HepG2 (cell line): ENCODE data around the gene STOML2. TPM values are rescaled to one million over a fixed set of nuclear protein-coding genes. Genes with fewer than 3 reads are reported as not detected.
A peak's percentile ranks its signal among the peaks of the same experiment; 100 is the strongest.

Experiments used
- AHDC1 ChIP-seq: sonication (generic); formaldehyde crosslinking; IDR thresholded peaks from 2 replicates; pipeline ENCODE4 v1.5.1; 2020; ENCODE audit warnings: mild to moderate bottlenecking, missing genetic modification reagents, borderline replicate concordance
- FOXC1 ChIP-seq: sonication (generic); formaldehyde crosslinking; IDR thresholded peaks from 2 replicates; pipeline ENCODE4 v1.8.0; 2022; ENCODE audit warnings: mild to moderate bottlenecking, missing genetic modification reagents, borderline replicate concordance
- KDM2A ChIP-seq: sonication (generic); formaldehyde crosslinking; IDR thresholded peaks from 2 replicates; pipeline ENCODE4 v1.4.0; 2020; ENCODE audit warnings: low read depth, missing genetic modification reagents, borderline replicate concordance
- MEIS1 ChIP-seq: sonication (generic); formaldehyde crosslinking; IDR thresholded peaks from 2 replicates; pipeline ENCODE4 v1.9.0; 2021; ENCODE audit warnings: mild to moderate bottlenecking, missing genetic modification reagents, moderate library complexity, borderline replicate concordance
- MIXL1 ChIP-seq: IDR thresholded peaks from 2 replicates; pipeline ENCODE4 v1.6.1; 2016
- NFYC ChIP-seq: IDR thresholded peaks from 2 replicates; pipeline ENCODE4 v1.6.1; 2016; ENCODE audit warnings: missing genetic modification reagents, missing compliant biosample characterization
- NR2C2 ChIP-seq: sonication (generic); formaldehyde crosslinking; IDR thresholded peaks from 2 replicates; pipeline ENCODE4 v1.4.0; 2020; ENCODE audit warnings: missing genetic modification reagents, mild to moderate bottlenecking, moderate library complexity, borderline replicate concordance
- PATZ1 ChIP-seq: sonication (generic); formaldehyde crosslinking; IDR thresholded peaks from 2 replicates; pipeline ENCODE4 v1.4.0; 2020; ENCODE audit warnings: missing genetic modification reagents
- SIX4 ChIP-seq: sonication (generic); formaldehyde crosslinking; IDR thresholded peaks from 2 replicates; pipeline ENCODE4 v1.4.0; 2020; ENCODE audit warnings: missing genetic modification reagents
- SP2 ChIP-seq: sonication (generic); formaldehyde crosslinking; IDR thresholded peaks from 2 replicates; pipeline ENCODE4 v1.5.1; 2020; ENCODE audit warnings: mild to moderate bottlenecking, missing genetic modification reagents
- TAF15 ChIP-seq: fragments of 200-400 bp; formaldehyde crosslinking; IDR thresholded peaks from one replicate; pipeline ENCODE4 v1.6.1; 2018; ENCODE audit warnings: mild to moderate bottlenecking, low read depth, low read length; ENCODE audit not compliant: poor library complexity, severe bottlenecking
- TFDP1 ChIP-seq: IDR thresholded peaks from 2 replicates; pipeline ENCODE4 v1.6.1; 2016; ENCODE audit warnings: missing compliant biosample characterization, missing genetic modification reagents, borderline replicate concordance
- ZBTB1 ChIP-seq: sonication (generic); formaldehyde crosslinking; IDR thresholded peaks from 2 replicates; pipeline ENCODE4 v1.4.0; 2020; ENCODE audit warnings: missing genetic modification reagents, borderline replicate concordance
- ZFAT ChIP-seq: sonication (generic); formaldehyde crosslinking; conservative IDR thresholded peaks from 2 replicates; pipeline ENCODE4 v1.8.1; 2023; ENCODE audit warnings: missing genetic modification reagents, inconsistent platforms
- ZGPAT ChIP-seq: IDR thresholded peaks from 2 replicates; pipeline ENCODE4 v1.6.1; 2016; ENCODE audit warnings: mild to moderate bottlenecking
- ZNF124 ChIP-seq: sonication (generic); formaldehyde crosslinking; IDR thresholded peaks from 2 replicates; pipeline ENCODE4 v1.4.0; 2020; ENCODE audit warnings: missing genetic modification reagents
- ZNF143 ChIP-seq: sonication (generic); formaldehyde crosslinking; IDR thresholded peaks from 2 replicates; pipeline ENCODE4 v1.4.0; 2020; ENCODE audit warnings: missing genetic modification reagents
- ZNF788 ChIP-seq: sonication (generic); formaldehyde crosslinking; IDR thresholded peaks from 2 replicates; pipeline ENCODE4 v1.5.0; 2020; ENCODE audit warnings: mild to moderate bottlenecking, missing genetic modification reagents, borderline replicate concordance
- ZSCAN31 ChIP-seq: sonication (generic); formaldehyde crosslinking; IDR thresholded peaks from 2 replicates; pipeline ENCODE4 v1.5.0; 2020; ENCODE audit warnings: low read depth, mild to moderate bottlenecking, missing genetic modification reagents
- polyA plus RNA-seq, 8 experiments: library from polyadenylated mRNA; depleted of rRNA in 3 of 8; stranded (reverse) in 7 of 8; unstranded in 1 of 8; fragments of >200 nt; fragmentation: Illumina TruSeq in 4 of 8; extraction: Trizol in 4 of 8; gene quantifications; 2 replicates each; pipeline versions ENCODE4 v1.2.1 to v1.2.3, GENCODE V29; 2011 to 2016; ENCODE audit warnings: low read depth in 4 of 8, missing spikeins in 1 of 8, mixed read lengths in 1 of 8; ENCODE audit not compliant: insufficient read depth in 1 of 8
- total RNA-seq, 5 experiments: library from RNA; depleted of rRNA; stranded (reverse); fragments of >200 nt; fragmentation: Illumina TruSeq; extraction: Trizol; gene quantifications; 2 replicates each; pipeline ENCODE4 v1.2.3, GENCODE V29; 2016; ENCODE audit warnings: low read depth in 1 of 5

Gene STOML2
- total and polyA plus RNA-seq, 2 of the 13 experiments (the other 11 are each of a cell fraction or from before 2014, with no cell fraction given) = 245 to 250 TPM

GRCh38 chr9:35116898-35117551, 14.1 kb upstream of the STOML2 start (continued):
- 0 out of 2 replicates have a peak, but pooled peaks have one; percentile 16 for TF ChIP-seq AHDC1
- TF ChIP-seq TFDP1 (CRISPR knock-in tag) = peak; percentile 16; the same call in 1 of the 2 replicates
- TF ChIP-seq ZNF124 (CRISPR knock-in tag) = peak; percentile 83; the same call in 1 of the 2 replicates
- TF ChIP-seq TAF15 = no peak
- no peak for TF ChIP-seq ZNF143 (CRISPR knock-in tag)
- TF ChIP-seq KDM2A = peak; percentile 82; the same call in 1 of the 2 replicates
- TF ChIP-seq ZGPAT (CRISPR knock-in tag) = peak; percentile 61
- peak; percentile 35; the same call in 1 of the 2 replicates for TF ChIP-seq MIXL1 (CRISPR knock-in tag)
- TF ChIP-seq NFYC = 0 out of 2 replicates have a peak, but pooled peaks have one; percentile 8
- no peak for TF ChIP-seq ZBTB1 (CRISPR knock-in tag)
- TF ChIP-seq NR2C2 (CRISPR knock-in tag) = 0 out of 2 replicates have a peak, but pooled peaks have one; percentile 30
- TF ChIP-seq SIX4 (CRISPR knock-in tag) = no peak
- TF ChIP-seq ZFAT = no peak
- no peak for TF ChIP-seq SP2 (CRISPR knock-in tag)
- TF ChIP-seq PATZ1 (CRISPR knock-in tag) = peak; percentile 38; the same call in 1 of the 2 replicates
- no peak for TF ChIP-seq ZSCAN31 (CRISPR knock-in tag)
- TF ChIP-seq FOXC1 (CRISPR knock-in tag) = no peak
- 0 out of 2 replicates have a peak, but pooled peaks have one; percentile 25 for TF ChIP-seq ZNF788 (CRISPR knock-in tag)
- TF ChIP-seq MEIS1 = 0 out of 2 replicates have a peak, but pooled peaks have one; percentile 7
